Neural progenitor cell (in vitro differentiated cells): ENCODE results near the gene ATRAID. TPM values are rescaled to one million over a fixed set of nuclear protein-coding genes. Genes with fewer than 3 reads are reported as not detected.

Source experiments
- DNase-seq: peaks from one replicate; pipeline ENCODE4 v3.0.0-alpha.2; 2016; ENCODE audit warnings: low spot score
- H2AFZ ChIP-seq: fragments of 200-600 bp; sonication (generic); replicated peaks from 2 replicates; pipeline ENCODE4 v1.6.1; 2016; ENCODE audit warnings: antibody characterized with exemption
- H3F3A ChIP-seq: fragments of 200-600 bp; sonication (generic); 2 replicates; pipeline ENCODE4 v1.6.1; 2016; ENCODE audit warnings: antibody characterized with exemption, low read depth
- H3K27ac ChIP-seq: fragments of 200-600 bp; sonication (generic); 2 replicates; pipeline ENCODE4 v1.5.1; 2016; ENCODE audit warnings: mild to moderate bottlenecking
- H3K27me3 ChIP-seq: fragments of 200-600 bp; sonication (generic); 2 replicates; pipeline ENCODE4 v1.6.1; 2016; ENCODE audit warnings: mild to moderate bottlenecking, moderate library complexity
- H3K36me3 ChIP-seq: fragments of 200-600 bp; sonication (generic); 2 replicates; pipeline ENCODE4 v1.5.1; 2016
- H3K4me1 ChIP-seq: fragments of 200-600 bp; sonication (generic); 2 replicates; pipeline ENCODE4 v1.6.1; 2016; ENCODE audit warnings: mixed run types
- H3K4me2 ChIP-seq: fragments of 200-600 bp; sonication (generic); 2 replicates; pipeline ENCODE4 v1.6.1; 2016
- H3K4me3 ChIP-seq: fragments of 200-600 bp; sonication (generic); 2 replicates; pipeline ENCODE4 v1.5.1; 2016
- H3K79me2 ChIP-seq: fragments of 200-600 bp; sonication (generic); 2 replicates; pipeline ENCODE4 v1.6.1; 2016; ENCODE audit warnings: low read depth
- H3K9ac ChIP-seq: fragments of 200-600 bp; sonication (generic); 2 replicates; pipeline ENCODE4 v1.6.1; 2016
- H3K9me3 ChIP-seq: fragments of 200-600 bp; sonication (generic); 2 replicates; pipeline ENCODE4 v1.5.1; 2016; ENCODE audit warnings: low read depth
- H4K20me1 ChIP-seq: fragments of 200-600 bp; sonication (generic); 2 replicates; pipeline ENCODE4 v1.6.1; 2016; ENCODE audit warnings: low read depth
- H3K27ac Mint-ChIP-seq: 3 replicates; pipeline ENCODE4 v1.8.0; 2021; ENCODE audit warnings: mixed read lengths
- H3K27me3 Mint-ChIP-seq: 2 replicates; pipeline ENCODE4 v1.8.0; 2022; ENCODE audit warnings: low read depth, mild to moderate bottlenecking, inconsistent platforms, moderate library complexity, mixed read lengths; ENCODE audit not compliant: insufficient read depth
- H3K36me3 Mint-ChIP-seq: 3 replicates; pipeline ENCODE4 v1.8.0; 2021; ENCODE audit warnings: mixed read lengths
- H3K4me1 Mint-ChIP-seq: 3 replicates; pipeline ENCODE4 v1.8.0; 2021; ENCODE audit warnings: mixed read lengths
- H3K4me3 Mint-ChIP-seq: 3 replicates; pipeline ENCODE4 v1.8.0; 2021; ENCODE audit warnings: mild to moderate bottlenecking, moderate library complexity, mixed read lengths
- H3K9me3 Mint-ChIP-seq: 3 replicates; pipeline ENCODE4 v1.8.0; 2020; ENCODE audit warnings: mixed read lengths
- EZH2 ChIP-seq: fragments of 200-600 bp; sonication (generic); IDR thresholded peaks from 2 replicates; pipeline ENCODE4 v1.6.1; 2017; ENCODE audit warnings: antibody characterized with exemption, mild to moderate bottlenecking, moderate library complexity
- EZH2phosphoT487 ChIP-seq: fragments of 200-600 bp; sonication (generic); IDR thresholded peaks from 2 replicates; pipeline ENCODE4 v1.6.1; 2017; ENCODE audit warnings: antibody characterized with exemption
- total RNA-seq: library from RNA; depleted of rRNA; stranded (reverse); fragments of >200 nt; gene quantifications from 2 replicates; pipeline ENCODE4 v1.2.3, GENCODE V29; 2015; ENCODE audit warnings: low replicate concordance
- TF ChIP-seq, protein P1 (sequence below): fragments of 200-600 bp; sonication (generic); IDR thresholded peaks from 2 replicates; pipeline ENCODE4 v1.5.1; 2017; ENCODE audit warnings: antibody characterized with exemption, mild to moderate bottlenecking

ATRAID gene
- total RNA-seq, 1 donor from 2014 or later: 142 TPM

DNA sequence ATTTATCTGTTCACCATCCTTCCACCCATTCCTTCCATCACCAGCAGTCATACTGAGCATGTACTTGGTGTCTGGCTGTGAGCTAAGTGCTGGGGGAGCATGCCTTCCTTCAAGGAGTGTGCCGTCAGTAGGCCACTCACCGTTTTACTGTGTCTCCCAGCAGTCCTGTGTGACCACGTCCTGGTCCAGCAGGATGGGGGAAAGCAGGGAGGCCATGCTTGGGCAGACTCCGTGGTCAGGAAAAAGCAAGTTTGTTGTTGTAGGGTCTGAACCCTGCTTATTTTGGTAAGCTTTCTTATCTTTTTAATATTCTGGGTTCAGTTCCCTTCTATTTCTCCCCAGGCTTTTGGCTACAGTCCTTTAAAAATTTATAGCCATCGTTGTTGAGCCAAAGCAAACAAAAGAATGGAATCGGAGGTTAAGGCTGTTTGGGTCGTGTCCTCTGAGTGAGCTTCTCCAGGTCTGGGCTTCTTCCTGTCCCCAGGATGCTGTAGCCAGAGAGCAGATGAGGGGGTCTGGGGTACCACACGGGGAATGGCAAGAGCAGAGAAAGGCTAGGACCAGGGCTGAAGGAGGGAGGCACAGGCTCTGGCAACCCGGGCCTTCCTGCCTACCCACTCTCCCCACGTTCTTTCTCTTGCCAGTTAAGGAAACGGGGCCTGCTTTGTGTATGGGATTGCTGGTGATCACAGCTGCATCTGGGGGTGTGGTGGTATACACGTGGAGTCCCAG is 37.5 kb downstream of the ATRAID start:
- Mint-ChIP-seq H3K4me3 (no peak overlapping the region), H3K36me3 (no peaks in the 10 kb centered on the region), H3K4me1 (peaks cover 11% of the 10 kb centered on the region), H3K27me3 (peaks cover 13% of the 10 kb centered on the region), H3K9me3 (no peaks in the 10 kb centered on the region), H3K27ac (no peak overlapping the region)
- peaks cover 19% of the 10 kb centered on the region for H3K27me3 ChIP-seq
- no peak overlapping the region for H2AFZ ChIP-seq
- H3K9me3 ChIP-seq: no peaks in the 10 kb centered on the region
- no peak overlapping the region for H3K4me2 ChIP-seq
- no peak for DNase-seq
- no peaks in the 10 kb centered on the region for H3K36me3 ChIP-seq
- H3K4me3 ChIP-seq: no peak overlapping the region
- peaks cover 7% of the 10 kb centered on the region for H3K4me1 ChIP-seq
- no peaks in the 10 kb centered on the region for H4K20me1 ChIP-seq
- TF ChIP-seq EZH2phosphoT487: no peak
- TF ChIP-seq, protein P1, sequence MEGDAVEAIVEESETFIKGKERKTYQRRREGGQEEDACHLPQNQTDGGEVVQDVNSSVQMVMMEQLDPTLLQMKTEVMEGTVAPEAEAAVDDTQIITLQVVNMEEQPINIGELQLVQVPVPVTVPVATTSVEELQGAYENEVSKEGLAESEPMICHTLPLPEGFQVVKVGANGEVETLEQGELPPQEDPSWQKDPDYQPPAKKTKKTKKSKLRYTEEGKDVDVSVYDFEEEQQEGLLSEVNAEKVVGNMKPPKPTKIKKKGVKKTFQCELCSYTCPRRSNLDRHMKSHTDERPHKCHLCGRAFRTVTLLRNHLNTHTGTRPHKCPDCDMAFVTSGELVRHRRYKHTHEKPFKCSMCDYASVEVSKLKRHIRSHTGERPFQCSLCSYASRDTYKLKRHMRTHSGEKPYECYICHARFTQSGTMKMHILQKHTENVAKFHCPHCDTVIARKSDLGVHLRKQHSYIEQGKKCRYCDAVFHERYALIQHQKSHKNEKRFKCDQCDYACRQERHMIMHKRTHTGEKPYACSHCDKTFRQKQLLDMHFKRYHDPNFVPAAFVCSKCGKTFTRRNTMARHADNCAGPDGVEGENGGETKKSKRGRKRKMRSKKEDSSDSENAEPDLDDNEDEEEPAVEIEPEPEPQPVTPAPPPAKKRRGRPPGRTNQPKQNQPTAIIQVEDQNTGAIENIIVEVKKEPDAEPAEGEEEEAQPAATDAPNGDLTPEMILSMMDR: no peak
- no peak for TF ChIP-seq EZH2
- H3K9ac ChIP-seq: no peak overlapping the region
- H3F3A ChIP-seq: peaks cover 28% of the 10 kb centered on the region
- no peak overlapping the region for H3K27ac ChIP-seq
- no peaks in the 10 kb centered on the region for H3K79me2 ChIP-seq

DNA sequence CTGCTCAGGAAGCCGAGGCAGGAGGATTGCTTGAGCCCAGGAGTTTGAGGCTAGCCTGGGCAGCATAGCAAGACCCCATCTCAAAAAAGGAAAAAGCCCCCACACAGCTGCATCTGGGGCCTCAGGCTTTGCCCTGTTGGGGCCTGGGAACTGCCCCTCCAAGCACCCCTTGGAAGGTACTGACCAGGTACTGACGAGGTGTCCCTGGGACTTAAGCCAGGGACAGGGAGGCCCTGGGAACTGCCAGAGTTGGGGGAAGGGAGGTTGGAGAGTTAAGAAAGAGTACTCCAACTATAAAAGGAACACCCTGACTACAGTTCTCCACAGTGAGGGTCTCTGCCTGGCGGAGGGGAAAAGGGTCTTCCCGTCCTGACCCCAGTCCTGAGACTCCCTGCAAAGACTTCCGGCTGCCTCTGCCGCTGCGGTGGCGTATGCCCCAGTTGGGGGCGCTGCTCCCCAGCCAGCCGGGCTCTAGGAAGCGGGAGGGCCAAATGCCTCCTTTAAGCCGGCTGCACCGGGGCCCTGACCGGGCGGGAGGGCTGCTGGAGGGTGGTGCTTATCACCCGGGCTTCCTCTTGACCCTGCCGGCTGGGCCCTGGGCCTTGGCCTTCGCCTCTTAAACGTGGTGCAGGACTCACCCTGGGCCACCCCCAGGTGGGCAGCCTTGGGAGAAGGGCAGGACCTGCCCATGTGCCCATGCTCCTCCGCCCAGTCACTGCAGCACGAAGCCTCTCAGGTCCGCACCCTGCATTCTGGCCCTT is 38.2 kb downstream of the ATRAID start:
- Histone ChIP-seq H3K9ac (no peak overlapping the region), H3K27me3 (peaks cover 19% of the 10 kb centered on the region), H3K4me3 (peak overlapping the region; percentile 27), H3K4me1 (peaks cover 7% of the 10 kb centered on the region), H3K36me3 (no peaks in the 10 kb centered on the region), H2AFZ (peak overlapping the region; percentile 97), H3K9me3 (no peaks in the 10 kb centered on the region), H3K4me2 (peak overlapping the region; percentile 67), H4K20me1 (no peaks in the 10 kb centered on the region), H3F3A (peaks cover 21% of the 10 kb centered on the region), H3K27ac (no peak overlapping the region), H3K79me2 (no peaks in the 10 kb centered on the region)
- Mint-ChIP-seq H3K9me3 (no peaks in the 10 kb centered on the region), H3K4me1 (peaks cover 13% of the 10 kb centered on the region), H3K27ac (no peak overlapping the region), H3K36me3 (no peaks in the 10 kb centered on the region), H3K27me3 (peaks cover 16% of the 10 kb centered on the region), H3K4me3 (no peak overlapping the region)
- peak; percentile 90 for DNase-seq
- TF ChIP-seq, protein P1: peak; percentile 92
- no peak for TF ChIP-seq EZH2

DNA sequence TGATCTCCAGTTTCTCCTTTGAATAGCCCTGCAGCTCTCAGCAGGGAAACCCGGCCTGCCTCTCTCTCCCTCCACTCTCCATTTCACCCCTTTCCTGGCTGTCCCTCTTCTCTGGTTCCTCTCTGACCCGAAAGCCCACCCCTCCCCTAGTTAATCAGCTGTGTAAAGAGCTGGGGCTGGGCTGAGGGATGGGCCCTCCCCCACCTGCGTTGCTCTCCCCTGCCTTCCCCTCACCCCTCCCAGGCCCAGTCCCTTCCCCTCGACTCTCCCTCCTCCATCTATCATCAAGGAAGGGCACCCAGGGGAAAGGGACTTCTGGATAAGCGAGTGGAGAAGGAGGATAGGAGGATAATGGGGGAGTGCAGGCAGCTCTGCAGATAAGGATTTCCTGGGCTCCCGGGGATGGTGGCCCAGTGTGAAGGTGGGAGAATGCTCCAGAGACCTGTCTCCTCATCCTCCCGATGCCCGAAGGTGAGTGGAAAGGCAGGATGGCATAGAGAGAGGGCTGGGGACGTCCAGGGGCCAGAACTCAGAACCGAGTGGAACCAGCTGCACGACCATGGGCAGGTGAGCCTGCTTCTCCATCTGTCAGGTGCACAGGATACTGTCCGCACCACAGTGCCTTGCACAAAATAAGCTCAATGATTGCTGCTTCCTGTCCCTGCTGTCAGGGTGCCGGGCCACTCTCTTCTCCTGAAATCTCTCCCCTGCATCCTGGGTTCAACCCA is 39.0 kb downstream of the ATRAID start:
- H3K4me3 Mint-ChIP-seq: peak overlapping the region; percentile 37
- H3K36me3 Mint-ChIP-seq: no peaks in the 10 kb centered on the region
- H3K9ac ChIP-seq: no peak overlapping the region
- H3K9me3 Mint-ChIP-seq: no peaks in the 10 kb centered on the region
- no peaks in the 10 kb centered on the region for H4K20me1 ChIP-seq
- H3K27ac Mint-ChIP-seq: peak overlapping the region; percentile 7
- no peaks in the 10 kb centered on the region for H3K36me3 ChIP-seq
- H2AFZ ChIP-seq: peak overlapping the region; percentile 97
- H3K4me3 ChIP-seq: peak overlapping the region; percentile 27
- H3K4me1 Mint-ChIP-seq: peaks cover 13% of the 10 kb centered on the region
- no peak for DNase-seq
- no peak overlapping the region for H3K27ac ChIP-seq
- H3K27me3 ChIP-seq: peaks cover 19% of the 10 kb centered on the region
- no peaks in the 10 kb centered on the region for H3K79me2 ChIP-seq
- peaks cover 14% of the 10 kb centered on the region for H3F3A ChIP-seq
- no peaks in the 10 kb centered on the region for H3K9me3 ChIP-seq
- H3K27me3 Mint-ChIP-seq: peaks cover 19% of the 10 kb centered on the region
- peaks cover 7% of the 10 kb centered on the region for H3K4me1 ChIP-seq
- peak overlapping the region; percentile 67 for H3K4me2 ChIP-seq
- TF ChIP-seq, protein P1: no peak
